HG03108 (cell line): ENCODE results near the gene NAB2.
A peak's percentile ranks its signal among the peaks of the same experiment; 100 is the strongest.
"Not testable (repeated sequence)": the region's sequence is repeated elsewhere in the genome, so short reads cannot be mapped to it uniquely, and the experiment has no call there.

Experiments
- ATAC-seq: cut with Tn5 transposase; IDR thresholded peaks from one replicate; pipeline ENCODE4 v1.9.1; 2021; ENCODE audit warnings: moderate library complexity; ENCODE audit not compliant: unreplicated experiment

Gene NAB2

DNA sequence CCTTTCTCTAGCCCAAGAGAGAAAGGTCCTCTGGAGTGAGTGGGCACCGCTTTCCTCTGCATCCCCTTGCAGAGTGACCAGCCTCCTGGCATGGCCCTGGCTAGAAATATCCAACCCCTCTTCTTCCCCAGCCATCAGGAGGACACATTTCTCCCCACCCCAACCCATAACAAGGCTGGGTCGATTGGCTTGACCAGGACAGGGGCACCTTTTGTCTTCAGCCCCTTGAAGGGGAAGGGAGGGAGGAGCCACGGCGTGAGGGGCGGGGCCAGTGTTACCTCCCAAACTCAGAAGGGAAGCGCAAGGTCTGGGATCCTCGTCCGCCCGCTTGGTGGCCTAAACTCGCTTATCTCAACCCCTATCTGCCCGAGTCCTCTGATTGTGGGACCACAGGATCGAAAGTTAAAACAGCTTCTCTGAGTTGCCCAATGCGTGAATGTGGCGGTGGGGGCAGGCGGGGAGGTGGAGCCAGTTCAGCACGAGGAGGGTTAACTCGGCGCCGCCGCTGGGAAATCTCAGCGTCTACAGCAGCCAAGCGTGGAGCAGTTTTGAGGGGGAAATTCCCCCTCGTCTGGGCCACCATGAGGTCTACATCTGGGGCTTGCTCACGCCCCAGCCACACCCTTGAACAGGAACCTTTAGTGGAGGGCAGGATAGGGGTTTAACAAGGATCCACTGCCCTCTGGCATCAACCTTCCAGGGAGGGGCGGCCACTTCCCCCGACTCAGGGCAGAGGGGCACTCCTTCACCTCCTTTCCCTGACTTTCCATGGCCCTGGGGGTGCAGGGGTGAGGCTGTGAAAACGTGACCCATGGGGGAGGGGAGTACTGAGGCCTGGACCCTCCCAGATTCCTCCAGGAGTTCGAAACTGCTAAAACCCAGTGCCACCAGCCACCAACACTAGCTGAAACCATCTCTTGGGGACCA is 21.5 kb downstream of the NAB2 start:
- peak; percentile 34 for ATAC-seq

DNA sequence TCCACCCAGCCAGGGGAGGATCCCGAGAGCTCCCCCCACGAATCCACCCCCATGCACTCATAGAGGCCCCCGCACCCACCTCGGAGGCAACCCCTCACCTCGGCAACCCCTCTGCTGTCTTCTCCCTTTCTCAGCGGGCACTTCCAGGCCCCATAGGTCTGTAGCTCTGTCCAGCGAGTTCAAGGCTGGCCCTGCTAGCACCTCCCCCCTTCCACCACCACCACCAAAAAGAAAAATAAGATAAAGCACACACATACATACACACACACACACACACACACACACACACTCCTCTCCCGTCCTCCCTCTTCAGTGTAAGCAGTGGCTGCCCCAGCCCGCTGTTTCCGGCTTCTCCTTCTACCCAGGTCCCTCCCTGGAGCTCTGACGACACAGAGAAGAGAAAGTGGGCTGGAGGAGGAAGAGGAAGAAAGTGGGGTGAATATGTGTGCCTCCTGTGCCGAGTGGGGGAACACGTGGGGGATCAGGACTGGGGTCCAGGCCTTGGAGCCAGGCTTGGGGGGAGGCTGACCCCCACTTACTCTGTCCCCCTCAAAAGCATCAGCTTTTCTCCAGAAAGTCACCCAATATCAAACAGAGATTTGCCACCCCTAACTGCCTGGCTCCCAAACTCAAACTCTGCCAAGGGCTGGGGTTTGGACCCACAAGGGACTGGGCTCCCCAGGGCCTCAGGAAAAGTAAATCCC is 22.3 kb downstream of the NAB2 start, which contains the start of gene STAT6:
Gene STAT6, minus strand, starts transcription at position 332 of the 704 bp plus-strand sequence. CDS start 3,084 bp downstream, outside the sequence.
- peak; percentile 63 for ATAC-seq

DNA sequence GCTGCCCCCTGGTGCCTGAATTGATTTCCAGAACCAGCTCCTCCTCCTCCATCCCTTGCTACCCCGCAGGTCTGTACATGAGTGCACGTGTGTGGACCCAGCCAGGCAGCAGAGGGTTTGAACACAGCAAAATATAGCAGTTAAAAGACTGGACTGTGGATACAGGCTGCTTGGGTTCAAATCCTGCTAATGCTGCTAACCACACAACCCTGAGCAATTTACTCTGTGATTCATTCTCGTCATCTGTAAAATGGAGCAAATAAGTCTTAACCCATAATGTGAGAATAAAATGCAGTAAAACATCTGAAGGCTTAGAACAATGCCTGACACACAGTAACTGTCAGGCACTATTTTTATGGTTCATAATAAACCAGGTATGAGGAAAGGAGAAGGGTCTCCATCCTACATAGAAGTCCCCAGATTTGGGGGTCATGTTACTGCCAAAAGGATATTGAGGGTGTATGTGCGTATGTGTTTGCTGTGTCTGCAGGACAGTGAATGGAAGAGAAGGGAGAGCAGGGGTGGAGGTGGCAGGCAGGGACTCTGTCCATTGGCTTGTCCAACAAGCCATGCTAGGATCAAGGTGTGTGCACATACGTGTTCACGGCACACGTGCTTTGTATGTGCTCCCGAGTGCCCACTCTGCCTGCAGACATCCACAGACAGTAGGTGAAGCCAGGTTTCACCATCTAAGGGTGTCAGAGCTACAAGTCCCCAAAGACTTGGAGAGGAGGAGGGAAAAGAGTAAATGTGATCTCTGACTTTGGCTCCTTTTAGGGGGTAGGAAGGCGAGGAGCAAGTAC is 23.8 kb downstream of the NAB2 start:
- peak; percentile 44 for ATAC-seq

DNA sequence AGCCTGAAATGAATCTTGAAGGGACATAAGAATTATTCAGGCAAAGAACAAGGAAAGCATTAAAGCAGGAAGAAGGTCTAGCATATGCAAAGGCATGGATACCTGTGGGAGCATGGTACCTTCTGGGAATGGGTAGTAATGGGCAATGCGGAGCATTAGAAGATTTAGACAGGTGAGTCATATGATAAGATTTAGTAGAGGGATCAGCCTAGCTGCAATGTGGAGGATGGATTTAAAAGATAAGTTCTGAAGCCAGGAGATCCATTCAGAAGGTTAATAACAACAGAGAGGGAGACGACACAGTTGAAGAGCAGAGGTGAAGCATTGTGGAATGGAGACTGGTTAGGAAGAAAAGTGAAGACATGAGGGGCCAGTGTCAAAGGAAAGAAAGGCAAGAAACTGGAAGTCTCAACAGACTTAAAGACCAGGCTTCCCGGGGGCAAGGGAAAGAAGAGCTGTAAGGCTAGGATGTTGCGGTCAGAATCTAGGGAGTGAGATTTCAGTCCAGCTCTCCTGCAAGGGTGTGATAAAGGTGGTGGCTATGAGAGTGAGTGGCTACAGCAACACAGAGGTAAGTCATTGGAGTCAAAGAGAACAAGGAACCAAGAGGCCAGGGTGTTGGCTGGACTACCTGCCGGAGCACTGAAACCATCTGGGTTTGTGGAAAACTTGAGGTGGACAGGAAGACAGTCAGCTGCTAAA is 27.8 kb downstream of the NAB2 start:
- no peak for ATAC-seq

DNA sequence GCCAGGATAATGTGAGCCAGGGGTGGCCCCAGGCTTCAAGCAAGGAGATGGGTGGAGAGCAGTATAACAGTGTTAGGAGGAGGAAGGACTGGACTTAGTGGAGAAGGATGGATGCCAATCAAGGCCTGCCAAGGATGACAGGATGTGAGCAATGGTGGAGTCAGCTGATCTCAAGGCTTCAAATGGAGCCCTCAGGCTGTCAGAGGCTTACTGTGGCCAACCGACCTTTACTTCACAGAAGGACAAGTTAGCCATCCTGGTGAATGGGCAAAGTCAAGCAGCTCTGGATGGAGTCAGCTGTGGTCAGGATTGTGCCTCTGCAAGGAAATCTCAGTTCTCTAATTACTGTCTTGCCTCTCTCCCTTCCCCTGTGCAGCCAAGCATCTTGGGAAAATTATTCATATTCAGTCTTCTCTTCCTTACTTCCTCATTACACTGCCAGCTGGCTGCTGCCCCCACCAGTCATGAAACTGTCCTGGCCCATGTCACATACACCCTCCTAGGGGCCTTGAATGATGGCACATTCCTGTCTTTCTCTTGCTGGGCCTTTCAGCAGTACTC is 29.9 kb downstream of the NAB2 start:
- ATAC-seq = no peak

DNA sequence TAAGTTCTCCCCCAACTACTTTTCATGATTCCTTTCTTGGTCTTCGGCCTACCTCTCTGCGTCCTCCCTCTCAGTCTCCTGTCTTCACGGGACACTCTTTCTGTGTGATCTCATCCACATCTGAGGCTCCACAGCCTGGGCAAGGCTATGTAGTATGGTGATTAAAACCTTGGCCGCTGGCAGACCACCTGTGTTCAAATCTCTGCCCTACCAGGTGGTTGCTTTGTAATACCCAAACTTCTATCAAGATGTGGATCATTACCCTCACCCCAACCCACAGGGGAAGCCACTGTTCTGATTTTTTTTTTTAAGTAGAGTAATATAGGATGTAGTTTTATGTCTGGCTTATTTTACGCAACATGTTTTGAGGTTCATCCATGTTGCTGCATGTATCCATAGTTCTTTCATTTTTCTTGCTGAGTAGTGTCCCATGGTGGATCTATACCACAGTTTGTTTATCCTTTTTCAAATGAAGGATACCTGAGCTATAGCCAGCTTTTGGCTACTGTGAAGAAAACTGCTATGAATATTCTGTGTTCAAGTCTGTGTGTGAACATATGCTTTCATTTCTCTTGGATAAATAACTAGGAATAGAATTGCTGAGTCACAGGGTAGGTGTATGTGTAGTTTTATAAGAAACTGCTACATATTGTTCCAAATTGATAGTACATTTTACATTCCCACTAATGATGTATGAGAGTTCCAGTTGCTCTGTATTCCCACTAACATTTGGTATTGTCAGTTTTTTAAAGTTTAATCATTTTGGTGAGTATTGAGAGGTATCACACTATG is 30.6 kb downstream of the NAB2 start:
- ATAC-seq = no peak

DNA sequence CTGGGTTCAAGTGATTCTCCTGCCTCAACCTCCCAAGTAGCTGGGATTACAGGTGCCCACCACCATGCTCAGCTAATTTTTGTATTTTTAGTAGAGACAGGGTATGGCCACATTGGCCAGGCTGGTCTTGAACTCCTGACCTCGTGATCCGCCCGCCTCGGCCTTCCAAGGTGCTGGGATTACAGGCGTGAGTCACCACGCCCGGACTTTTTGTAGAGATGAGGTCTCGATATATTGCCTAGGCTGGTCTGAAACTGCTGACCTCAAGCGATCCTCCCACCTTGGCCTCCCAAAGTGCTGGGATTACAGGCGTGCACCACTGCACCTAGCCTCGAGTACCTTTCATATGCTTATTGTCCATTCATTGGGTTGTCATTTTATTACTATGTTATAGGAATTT is 31.8 kb downstream of the NAB2 start:
- ATAC-seq = not testable (repeated sequence)

DNA sequence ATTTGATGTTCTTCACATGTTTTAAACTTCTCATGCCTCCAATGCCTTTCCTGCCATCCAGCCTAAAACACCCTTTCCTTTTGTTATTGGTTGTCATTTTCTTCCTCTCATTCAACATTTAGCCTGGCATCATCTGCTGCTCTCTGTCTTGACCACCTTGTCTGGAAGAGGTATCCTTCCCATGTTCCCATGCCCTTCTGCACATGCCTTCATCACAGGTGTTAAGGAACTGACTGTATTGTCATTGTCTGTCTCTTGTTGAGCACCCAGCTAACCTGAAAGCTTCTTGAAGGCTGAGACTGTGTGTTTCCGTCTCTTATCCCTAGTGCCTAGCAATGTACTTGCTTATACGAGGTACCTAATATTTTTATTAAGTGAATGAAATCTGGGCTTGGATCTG is 34.9 kb downstream of the NAB2 start:
- ATAC-seq = no peak

DNA sequence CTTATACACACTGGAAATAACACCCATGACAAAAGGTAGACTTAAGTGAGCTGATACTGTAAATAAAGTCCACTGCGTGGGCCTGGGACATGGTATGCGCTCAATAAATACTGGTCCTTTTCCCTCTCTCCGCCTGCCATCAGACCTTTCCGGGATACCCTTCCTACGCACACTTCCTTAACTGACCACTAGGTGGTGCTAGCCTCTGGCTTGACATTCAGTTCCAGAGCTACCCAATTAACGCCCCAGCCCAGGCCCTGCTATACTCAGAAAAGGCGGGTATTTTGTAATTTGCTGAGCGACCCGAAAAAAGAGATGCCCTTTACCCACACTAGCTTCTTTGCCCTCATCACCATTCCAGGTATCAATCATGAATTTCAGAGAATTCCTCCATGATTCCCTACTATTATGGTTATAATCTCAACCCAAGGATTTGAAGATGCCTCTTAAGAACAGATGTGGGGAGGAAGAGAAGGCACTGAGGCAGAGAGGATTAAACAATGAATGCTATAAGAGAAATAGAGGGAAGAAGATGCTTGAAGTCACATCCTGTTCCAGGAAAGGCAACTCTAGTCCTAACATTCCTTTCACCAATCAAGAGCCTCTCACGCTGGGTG is 35.5 kb downstream of the NAB2 start:
- ATAC-seq = no peak

DNA sequence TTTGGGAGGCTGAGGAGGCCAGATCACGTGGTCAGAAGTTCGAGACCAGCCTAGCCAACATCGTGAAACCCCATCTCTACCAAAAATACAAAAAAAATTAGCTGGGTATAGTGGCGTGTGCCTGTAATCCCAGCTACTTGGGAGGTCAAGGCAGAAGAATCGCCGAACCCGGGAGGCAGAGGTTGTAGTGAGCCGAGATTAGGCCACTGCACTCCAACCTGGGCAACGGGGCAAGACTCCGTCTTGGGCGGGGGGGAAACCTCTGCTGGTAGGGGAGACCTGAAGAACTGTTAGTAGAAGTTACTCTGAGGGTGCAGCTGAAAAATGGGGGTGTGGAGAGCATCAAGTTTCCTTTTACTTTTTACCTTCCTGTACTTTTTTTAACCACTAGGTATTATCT is 37.1 kb downstream of the NAB2 start:
- no peak for ATAC-seq

DNA sequence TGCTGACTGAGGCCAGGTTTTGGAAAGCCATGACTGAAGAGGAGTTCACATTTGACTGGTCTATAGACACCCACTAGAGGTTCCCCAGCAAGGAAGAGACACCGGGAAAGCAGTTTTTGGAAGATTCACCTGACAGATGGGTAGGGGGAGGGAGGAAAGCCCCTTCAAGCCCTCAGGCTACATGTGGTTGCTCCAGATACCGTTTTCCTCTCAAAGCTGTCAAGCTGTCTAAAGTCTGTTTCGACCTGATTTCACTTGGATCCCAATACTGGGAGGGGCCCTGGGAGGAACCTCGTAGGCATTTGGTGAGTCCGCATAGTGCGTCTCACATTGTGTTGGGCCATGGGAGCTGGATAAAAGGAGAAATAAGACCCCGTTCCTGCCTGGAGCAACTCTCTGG is 37.6 kb downstream of the NAB2 start:
- ATAC-seq = no peak

DNA sequence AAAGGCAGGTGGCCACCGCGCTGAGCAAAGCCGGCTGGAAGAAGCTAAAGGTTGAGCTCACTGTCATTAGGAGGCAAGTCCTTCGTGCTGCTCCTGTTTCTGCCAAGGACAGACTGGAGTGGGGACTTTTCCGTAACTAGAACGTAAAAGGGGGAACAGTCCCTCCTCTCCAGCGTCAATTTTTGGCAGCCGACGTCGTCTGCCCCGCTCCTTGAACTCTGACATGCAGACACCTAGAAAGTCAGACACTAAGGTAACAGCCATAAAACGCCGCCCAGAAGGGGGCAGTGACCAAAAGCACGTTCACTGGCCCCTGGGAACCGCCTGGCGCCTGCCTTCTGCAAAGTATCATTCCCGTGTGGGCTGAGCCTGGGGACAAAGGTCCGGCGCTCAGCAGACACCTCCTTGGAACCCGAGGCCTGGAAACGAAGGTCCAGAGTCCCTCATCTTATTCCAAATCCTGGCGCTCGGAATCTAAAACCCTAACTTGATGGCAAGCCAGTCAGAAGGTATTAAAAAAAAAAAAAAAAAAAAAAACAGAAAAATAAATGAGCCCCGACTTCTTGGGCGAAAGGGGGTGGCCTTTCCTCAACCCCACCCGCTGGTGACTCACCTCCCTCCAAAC is 38.3 kb downstream of the NAB2 start:
- ATAC-seq = no peak

DNA sequence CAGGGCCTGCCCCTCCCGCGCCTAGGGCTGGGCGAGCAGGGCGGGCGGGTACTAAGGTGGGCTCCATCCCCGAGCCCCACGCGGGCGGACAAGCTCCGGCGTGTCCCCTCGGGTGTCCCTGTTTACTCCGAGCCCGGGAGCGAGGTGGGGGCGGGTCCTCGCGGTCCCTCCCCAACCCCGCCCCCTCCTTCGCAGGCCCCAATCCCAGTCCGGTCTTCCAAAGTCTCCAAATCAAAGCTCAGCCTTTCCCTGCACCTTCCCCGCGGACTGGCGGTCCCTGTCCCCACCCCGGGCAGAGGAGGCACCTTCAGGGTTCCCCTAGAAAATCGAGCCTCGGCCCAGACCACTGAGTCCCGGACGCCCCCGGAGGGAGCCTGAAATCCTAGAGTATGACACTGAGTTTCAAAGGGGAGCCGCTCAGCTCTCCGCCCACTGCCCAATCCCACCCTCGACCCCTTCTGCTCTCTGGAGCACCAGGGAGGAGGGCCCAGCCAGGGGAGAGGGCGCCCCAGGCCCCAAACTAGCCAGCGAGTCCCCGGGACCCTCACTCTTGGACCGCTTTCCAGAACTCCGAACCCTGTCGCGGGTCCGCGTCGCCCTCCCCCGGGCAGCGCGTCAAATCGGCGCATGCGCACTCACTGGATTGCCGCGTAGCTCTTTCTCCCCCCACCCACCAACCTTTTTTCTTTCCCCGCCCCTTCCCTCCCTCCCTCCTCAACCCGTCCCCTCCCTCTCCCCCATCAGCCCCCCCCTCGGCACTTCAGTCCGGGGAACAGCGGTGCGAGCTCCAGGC is 39.0 kb downstream of the NAB2 start, which contains the start of gene LRP1:
Gene LRP1, plus strand, starts transcription at position 758 of the 793 bp plus-strand sequence. CDS start 482 bp downstream, outside the sequence.
- ATAC-seq = no peak

DNA sequence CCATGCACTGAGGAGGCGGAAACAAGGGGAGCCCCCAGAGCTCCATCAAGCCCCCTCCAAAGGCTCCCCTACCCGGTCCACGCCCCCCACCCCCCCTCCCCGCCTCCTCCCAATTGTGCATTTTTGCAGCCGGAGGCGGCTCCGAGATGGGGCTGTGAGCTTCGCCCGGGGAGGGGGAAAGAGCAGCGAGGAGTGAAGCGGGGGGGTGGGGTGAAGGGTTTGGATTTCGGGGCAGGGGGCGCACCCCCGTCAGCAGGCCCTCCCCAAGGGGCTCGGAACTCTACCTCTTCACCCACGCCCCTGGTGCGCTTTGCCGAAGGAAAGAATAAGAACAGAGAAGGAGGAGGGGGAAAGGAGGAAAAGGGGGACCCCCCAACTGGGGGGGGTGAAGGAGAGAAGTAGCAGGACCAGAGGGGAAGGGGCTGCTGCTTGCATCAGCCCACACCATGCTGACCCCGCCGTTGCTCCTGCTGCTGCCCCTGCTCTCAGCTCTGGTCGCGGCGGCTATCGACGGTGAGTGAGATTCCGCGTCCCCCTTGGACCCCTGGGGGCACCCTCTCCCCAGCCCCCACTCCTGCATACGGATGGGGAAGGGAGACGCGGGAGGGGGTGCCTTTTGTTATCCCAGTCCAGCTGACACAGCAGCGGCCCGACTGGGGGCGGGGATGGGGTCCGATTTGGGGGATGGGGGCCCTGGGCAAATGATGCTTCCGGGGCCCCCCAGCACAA is 39.8 kb downstream of the NAB2 start:
- ATAC-seq = no peak

DNA sequence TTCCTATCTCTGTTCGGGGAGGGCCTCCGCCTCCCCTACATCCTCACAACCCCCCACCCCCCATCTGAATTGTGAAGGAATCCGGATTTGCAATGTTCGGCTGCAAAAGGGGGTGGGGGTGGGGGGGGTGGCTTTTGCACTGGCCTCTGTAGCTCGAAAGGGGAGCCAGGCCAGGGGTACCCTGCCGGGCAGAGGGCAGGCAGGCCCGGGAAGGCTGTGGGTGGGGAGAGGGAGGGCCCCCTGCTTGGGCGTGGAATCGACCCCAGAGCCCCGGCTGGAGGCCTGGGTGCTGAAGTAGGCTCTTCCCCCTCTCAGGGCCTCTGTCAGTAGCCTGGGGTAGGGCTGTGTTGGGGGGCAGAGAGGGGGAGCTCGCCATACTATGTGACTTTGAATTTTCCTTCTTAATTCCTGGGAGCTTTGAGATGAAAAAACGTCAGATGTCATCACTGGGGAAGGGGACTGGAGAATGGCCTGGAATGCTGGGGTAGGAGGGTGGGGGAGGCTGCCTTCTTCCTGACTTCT is 40.5 kb downstream of the NAB2 start:
- ATAC-seq = no peak

DNA sequence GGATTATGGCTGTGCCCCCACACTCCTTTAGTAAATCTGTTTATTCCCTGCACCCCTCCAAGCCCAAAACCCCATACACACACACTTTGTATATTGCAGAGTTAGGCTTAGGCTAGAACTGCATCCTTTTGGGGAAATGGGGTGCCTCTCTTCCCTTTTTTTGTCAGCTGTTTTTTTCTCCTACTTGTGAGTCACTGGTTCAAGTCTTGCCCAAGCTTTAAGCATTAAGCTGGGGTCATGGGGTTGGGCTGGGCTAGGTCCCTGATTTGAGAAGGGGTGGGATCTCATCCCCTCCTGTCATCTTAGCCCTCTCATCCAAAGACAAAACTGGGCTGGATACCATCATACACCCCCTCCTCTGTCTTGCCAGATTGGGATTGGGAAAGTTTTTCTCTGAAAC is 41.0 kb downstream of the NAB2 start:
- no peak for ATAC-seq

DNA sequence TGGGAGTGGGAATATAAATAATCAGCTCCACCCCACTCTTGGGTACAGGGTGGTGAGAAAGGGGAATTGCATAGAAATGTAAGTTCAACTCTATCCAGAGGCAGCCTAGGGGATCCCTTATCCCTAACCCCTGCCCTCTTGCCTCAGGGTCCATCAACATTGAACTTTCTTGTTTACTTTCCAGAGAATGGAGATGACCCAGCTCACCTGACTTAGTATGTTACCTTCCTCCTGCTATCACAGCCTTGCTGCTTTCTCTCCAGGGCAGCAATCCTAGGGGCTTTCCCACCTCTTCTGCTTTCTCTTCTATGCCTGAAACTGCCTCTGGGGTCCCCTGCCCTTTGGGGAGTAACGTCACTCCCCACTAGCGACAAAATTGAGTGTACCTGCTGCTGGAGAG is 42.0 kb downstream of the NAB2 start:
- ATAC-seq = no peak
